Regular cardiac myocyte (primary cell): ENCODE measurements around the gene ZNF223. TPM values are rescaled to one million over a fixed set of nuclear protein-coding genes. Genes with fewer than 3 reads are reported as not detected.

Experiments used
- total RNA-seq: library from RNA; depleted of rRNA; stranded (reverse); fragments of >200 nt; gene quantifications from 2 replicates; pipeline ENCODE4 v1.2.3, GENCODE V29; 2014

ZNF223 gene
- 4.2 and 5.4 TPM in 2 replicates for total RNA-seq

DNA sequence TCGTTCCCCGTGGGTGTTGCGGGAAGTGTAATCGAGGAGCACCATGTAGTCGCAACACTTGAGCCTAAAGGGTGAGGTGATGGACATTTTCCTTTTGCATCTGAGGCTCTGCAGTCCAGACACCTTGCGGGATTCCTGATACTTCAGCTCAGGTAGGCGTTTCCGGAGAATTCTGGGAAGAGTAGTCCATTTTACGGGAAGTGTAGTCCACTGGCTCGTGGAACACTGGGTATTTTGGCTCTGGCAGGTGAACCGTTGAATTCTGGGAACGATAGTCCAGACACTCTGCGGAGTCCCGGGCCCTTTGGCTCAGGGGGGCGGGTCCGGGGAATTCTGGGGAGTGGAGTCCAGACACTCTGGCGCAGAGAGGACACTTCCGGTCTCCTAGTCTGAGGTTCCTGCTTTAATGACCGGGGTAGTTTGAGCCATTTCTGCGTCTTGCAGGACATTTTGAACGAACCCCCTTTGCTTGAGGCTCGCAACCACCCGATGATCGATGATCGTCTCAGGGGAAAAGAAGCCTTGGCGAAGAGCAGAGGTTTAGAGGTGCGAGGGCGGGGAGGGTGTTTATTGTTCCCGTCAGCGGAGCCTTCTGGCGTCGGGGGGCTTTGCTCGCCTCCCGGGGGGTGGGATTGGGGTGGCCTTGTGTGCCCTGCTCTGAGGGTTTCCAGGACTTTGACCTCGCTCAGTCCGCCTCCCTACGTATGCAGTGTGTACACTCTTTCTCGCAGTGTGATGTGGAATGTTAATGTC, at the start of gene ZNF223:
TSS of gene ZNF223 (plus strand) at position 387 of the 753 bp plus-strand sequence. CDS start 3,141 bp downstream, outside the sequence.

DNA sequence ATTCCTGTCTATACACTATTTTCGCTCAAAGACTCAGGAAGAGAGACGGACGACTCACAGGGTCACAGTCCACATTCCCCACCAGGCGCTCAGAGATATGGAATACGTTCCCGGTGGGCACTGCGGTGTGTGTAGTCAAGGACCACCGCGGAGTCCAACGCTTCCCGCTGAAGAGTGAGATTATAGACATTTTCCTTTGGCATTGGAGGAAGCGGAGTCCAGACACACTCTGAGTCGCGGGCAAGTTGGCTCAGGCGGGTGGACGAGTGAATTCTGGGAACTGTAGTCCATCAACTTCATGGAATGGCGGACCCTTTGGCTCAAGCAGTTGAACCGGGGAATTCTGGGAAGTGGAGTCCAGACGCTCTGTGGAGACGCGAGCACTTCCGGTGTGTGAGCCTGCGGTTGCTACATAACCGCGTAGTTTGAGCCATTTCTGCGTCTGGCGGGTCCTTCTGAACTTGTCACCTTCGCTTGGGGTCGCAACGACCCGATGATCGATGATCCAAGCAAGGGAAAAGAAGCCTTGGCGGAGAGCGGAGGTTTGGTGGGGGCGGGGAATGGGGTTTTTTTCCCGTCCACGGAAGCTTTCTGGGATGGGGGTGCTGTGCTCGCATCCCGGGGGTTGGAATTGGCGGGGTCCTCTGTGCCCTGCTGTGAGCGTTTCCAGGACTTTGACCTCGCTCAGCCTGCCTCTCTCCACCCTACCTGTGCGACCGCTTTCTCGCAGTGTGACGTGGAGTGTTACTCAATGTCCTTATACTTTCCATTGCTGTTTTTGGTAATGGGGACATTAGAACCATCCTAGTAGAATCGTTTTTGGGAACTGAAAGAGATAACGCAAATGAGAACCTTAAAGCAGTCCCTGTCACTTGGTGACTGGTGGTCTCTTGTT, 49.0 kb upstream of the ZNF223 start, which contains the start of gene ZNF230:
TSS of gene ZNF230 (plus strand) at position 392 of the 895 bp plus-strand sequence. CDS start 4,122 bp downstream, outside the sequence.

DNA sequence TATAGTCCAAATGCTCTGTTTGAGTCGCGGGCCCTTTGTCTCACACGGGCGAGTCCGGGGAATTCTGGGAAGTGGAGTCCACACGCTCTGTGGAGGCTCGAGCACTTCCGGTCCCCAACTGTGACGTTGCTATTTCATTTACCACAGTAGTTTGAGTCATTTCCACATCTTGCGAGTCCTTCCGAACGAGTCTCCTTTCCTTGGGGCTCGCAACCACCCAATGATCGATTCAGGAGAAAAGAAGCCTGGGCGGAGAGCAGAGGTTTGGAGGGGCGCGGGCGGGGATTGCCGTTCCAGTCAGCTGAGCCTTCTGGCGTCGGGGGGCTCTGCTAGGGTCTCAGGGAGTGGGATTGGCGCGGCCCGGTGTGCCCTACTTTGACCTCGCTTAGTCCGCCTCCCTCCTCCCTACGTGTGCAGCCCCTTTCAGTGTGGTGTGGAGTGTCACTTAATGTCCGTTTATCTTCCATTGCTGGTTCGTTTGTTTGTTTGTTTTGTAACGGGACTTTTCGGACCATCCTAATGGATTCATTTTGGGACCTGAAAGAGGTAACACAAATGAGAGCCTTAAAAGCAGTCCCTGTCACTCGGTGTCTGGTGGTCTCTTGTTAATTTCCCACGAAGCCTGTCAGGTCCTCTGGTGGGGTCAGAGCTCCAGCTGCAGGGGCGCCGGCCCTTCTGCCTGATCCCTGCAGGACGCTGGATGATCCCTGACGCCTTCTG, 26.5 kb upstream of the ZNF223 start, which contains the start of gene ZNF222:
TSS of gene ZNF222 (plus strand) at position 163 of the 720 bp plus-strand sequence. CDS start at position 221, 58 bp downstream.

DNA sequence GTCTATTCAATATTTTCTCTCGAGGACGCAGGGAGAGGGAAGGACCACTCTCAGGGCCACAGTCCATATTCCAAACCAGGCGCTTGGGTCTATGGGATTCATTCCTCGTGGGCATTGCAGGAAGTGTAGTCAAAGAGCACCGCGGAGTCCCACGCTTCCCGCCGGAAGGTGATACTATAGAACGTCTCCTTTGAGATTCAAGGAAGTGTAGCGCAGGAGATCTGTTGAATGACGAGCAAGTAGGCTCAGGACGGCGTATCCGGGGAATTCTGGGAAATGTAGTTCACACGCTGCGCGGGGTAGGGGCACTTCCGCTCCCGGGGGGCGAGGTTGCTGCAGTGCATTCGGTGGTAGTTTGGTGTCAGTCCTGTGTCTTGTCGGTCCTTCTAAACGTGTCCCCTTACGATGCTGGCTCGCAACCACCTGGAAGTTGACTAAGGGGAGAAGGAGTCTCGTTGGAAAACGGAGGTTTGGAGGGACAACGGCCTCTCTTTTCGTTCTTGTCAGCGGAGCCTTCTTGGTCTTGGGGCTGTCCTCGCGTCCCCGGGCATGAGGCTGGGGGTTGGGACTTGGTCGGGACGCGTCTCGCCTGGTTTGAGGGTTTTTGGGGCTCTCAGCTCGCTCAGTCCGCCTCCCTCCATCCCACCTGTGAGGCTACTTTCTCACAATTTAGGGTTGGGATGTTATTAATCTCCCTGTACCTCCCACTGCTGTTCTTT, 20.1 kb downstream of the ZNF223 start, which contains the start of gene ZNF284:
TSS of gene ZNF284 (plus strand) at position 336 of the 719 bp plus-strand sequence. CDS start 4,231 bp downstream, outside the sequence.

DNA sequence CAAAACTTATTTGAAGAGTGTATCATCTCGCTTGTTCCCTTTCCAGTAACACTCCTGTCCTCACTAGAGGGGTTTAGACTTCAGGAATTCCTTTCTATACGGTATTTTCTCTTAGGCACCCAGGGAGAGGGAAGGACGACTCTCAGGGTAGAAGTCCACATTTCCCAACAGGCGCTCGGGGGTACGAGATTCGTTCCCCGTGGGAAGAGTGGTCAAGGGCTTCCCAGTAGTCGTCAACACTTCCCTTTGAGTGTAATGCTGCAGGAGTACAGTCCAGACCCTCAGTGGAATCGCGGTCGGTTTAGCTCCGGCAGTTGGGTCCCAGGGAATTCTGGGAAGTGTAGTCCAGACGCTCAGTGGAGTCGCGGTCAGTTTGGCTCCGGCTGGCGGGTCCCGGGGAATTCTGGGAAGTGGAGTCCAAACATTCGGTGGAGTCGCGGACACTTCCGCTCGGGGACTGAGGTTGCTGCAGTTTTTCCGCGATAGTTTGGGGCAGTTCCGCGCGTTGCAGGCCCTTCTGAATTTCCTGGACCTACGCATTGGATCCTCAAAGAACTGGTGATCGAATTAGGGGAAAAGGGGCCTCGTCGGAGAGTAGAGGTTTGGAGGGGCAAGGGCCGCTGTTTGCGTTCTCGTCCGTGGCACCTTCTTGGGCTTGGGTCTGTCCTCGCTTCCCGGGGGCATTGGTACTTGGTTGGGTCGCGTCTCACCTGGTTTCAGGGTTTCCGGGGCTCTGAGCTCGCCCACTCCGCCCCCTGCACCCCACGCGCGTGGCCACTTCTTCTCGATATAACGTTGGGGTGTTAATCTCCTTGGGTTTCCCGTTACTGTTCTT, 42.3 kb downstream of the ZNF223 start, which contains the start of gene ZNF224:
TSS of gene ZNF224 (plus strand) at position 431 of the 835 bp plus-strand sequence. CDS start 3,513 bp downstream, outside the sequence.

DNA sequence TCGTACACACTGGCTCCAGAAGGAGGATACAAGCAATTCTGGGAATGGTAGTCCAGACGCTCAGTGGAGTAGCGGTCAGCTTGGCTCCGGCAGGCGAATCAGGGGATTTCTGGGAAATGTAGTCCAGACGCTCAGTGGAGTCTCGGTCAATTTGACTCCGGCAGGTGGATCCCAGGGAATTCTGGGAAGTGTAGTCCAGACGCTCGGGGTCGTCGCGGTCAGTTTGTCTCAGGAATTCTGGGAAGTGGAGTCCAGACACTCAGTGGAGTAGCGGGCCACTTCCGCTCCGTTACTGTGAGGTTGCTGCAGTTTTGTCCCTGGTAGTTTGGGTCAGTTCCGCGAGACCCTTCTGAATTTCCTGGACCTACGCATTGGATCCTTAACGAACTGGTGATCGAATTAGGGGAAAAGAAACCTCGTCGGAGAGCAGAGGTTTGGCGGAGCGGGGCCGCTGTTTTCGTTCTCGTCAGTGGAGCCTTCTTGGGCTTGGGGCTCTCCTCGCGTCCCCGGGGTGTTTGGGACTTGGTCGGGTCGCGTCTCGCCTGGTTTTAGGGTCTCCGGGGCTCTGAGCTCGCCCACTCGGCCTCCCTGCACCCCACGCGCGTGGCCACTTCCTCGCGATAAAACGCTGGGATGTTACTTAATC, 61.4 kb downstream of the ZNF223 start, which contains the start of gene ZNF225:
TSS of gene ZNF225 (plus strand) at position 262 of the 646 bp plus-strand sequence. CDS start 2,429 bp downstream, outside the sequence.

Other genes with a start within 250 kb of the ZNF223 start
- gene LYPD5, start 249.6 kb upstream of the ZNF223 start, total RNA-seq: 0.19 and 2.8 TPM in 2 replicates
- 10.0 and 14.1 TPM in 2 replicates for gene ZNF283, start 224.7 kb upstream of the ZNF223 start, total RNA-seq
- gene ZNF404, start 168.1 kb upstream of the ZNF223 start, total RNA-seq: 1.5 and 5.6 TPM in 2 replicates
- gene ZNF45, start 116.8 kb upstream of the ZNF223 start, total RNA-seq: 18.6 and 18.8 TPM in 2 replicates
- gene ZNF221, start 100.8 kb upstream of the ZNF223 start, total RNA-seq: 5.9 and 9.6 TPM in 2 replicates
- 5.8 and 8.5 TPM in 2 replicates for gene ZNF155, start 67.8 kb upstream of the ZNF223 start, total RNA-seq
- gene ZNF230, start 49.1 kb upstream of the ZNF223 start, total RNA-seq: 3.1 and 4.5 TPM in 2 replicates
- 6.3 and 6.5 TPM in 2 replicates for gene ZNF222, start 26.7 kb upstream of the ZNF223 start, total RNA-seq
- 2.5 and 3.7 TPM in 2 replicates for gene ZNF284, start 20.1 kb downstream of the ZNF223 start, total RNA-seq
- 20.9 and 34.7 TPM in 2 replicates for gene ZNF224, start 42.3 kb downstream of the ZNF223 start, total RNA-seq
- gene ZNF225, start 61.4 kb downstream of the ZNF223 start, total RNA-seq: 5.2 and 6.5 TPM in 2 replicates
- 9.6 and 15.5 TPM in 2 replicates for gene ZNF234, start 89.5 kb downstream of the ZNF223 start, total RNA-seq
- gene ZNF226, start 113.1 kb downstream of the ZNF223 start, total RNA-seq: 15.9 and 21.7 TPM in 2 replicates
- gene ZNF227, start 160.5 kb downstream of the ZNF223 start, total RNA-seq: 17.2 and 17.3 TPM in 2 replicates
- gene ZNF233, start 207.8 kb downstream of the ZNF223 start, total RNA-seq: 0.38 and 0.85 TPM in 2 replicates